Uterus (tissue), 4 donors: ENCODE results near the gene FMN1. TPM values are rescaled to one million over a fixed set of nuclear protein-coding genes. Genes with fewer than 3 reads are reported as not detected.

Source experiments
- DNase-seq, 2 donors: peaks; one replicate each; pipeline ENCODE4 v3.0.0-alpha.2; 2019 to 2020
- H3K27ac ChIP-seq, 2 donors: fragments of 200-600 bp; sonication (generic); 1 replicate in 1 of 2; 2 replicates in 1 of 2; pipeline ENCODE4 v1.5.1; 2016 to 2018
- H3K27me3 ChIP-seq, 2 donors: fragments of 200-600 bp; sonication (generic); one replicate each; pipeline ENCODE4 v1.5.1; 2018 to 2019; ENCODE audit warnings: control low read depth in 1 of 2
- H3K36me3 ChIP-seq, 2 donors: fragments of 200-600 bp; sonication (generic); one replicate each; pipeline ENCODE4 v1.5.1; 2019; ENCODE audit warnings: control low read depth in 1 of 2
- H3K4me1 ChIP-seq, 2 donors: fragments of 200-600 bp; sonication (generic); one replicate each; pipeline ENCODE4 v1.5.1; 2018 to 2019; ENCODE audit warnings: control low read depth in 1 of 2
- H3K4me3 ChIP-seq, 2 donors: fragments of 200-600 bp; sonication (generic); 1 replicate in 1 of 2; 2 replicates in 1 of 2; pipeline ENCODE4 v1.5.1; 2018 to 2019; ENCODE audit warnings: mild to moderate bottlenecking in 1 of 2
- H3K9me3 ChIP-seq, 2 donors: fragments of 200-600 bp; sonication (generic); one replicate each; pipeline ENCODE4 v1.5.1; 2019; ENCODE audit warnings: control low read depth in 1 of 2
- CTCF ChIP-seq, 4 experiments: fragments of 200-600 bp in 2 of 4; fragments of 450-650 bp in 2 of 4; sonication (generic) in 2 of 4; IDR thresholded peaks; one replicate each; pipeline ENCODE4 v1.5.1; 2016 to 2019; ENCODE audit warnings: antibody characterized with exemption in 4 of 4, mild to moderate bottlenecking in 2 of 4, moderate library complexity in 1 of 4
- POLR2A ChIP-seq, 2 donors: fragments of 450-650 bp; IDR thresholded peaks; one replicate each; pipeline ENCODE4 v1.6.1; 2016; ENCODE audit warnings: antibody characterized with exemption in 2 of 2, mild to moderate bottlenecking in 1 of 2, moderate library complexity in 1 of 2
- intact Hi-C: fragments of 100-400 bp; cut with DNase I; formaldehyde crosslinking; loops from one replicate; pipeline ENCODE4 v1.15.1; 2023; ENCODE audit warnings: low total_unique reads
- total RNA-seq, 4 donors: library from RNA; depleted of rRNA in 3 of 4; stranded (reverse); fragments of >200 nt in 3 of 4; gene quantifications; one replicate each; pipeline versions ENCODE4 v1.1.0 to v1.2.4, GENCODE V29; 2014 to 2023
- donor health status: DM: yes; HTN: yes; CAD: no.

FMN1 gene
- total RNA-seq, 4 donors from 2014 or later, result 1.3 to 9.3 (median 5.0) TPM

GRCh38 chr15:33179874-33180273, 14.6 kb downstream of the FMN1 start:
- Histone ChIP-seq H3K27me3 (no peaks in the 10 kb centered on the region), H3K27ac (no peak overlapping the region), H3K4me3 (no peak overlapping the region), H3K36me3 (no peaks in the 10 kb centered on the region), H3K9me3 (no peaks in the 10 kb centered on the region), H3K4me1 (no peaks in the 10 kb centered on the region)
- intact Hi-C loops, result no loop called here
- TF ChIP-seq POLR2A (IDR thresholded peaks at IDR 0.05) (no peak), CTCF (IDR thresholded peaks at IDR 0.05) (no peak)
- DNase-seq, result no peak

GRCh38 chr15:33171202-33171601, 23.3 kb downstream of the FMN1 start:
- Histone ChIP-seq H3K9me3 (no peaks in the 10 kb centered on the region), H3K4me3 (no peak overlapping the region), H3K36me3 (no peaks in the 10 kb centered on the region), H3K4me1 (no peaks in the 10 kb centered on the region), H3K27ac (no peak overlapping the region), H3K27me3 (no peaks in the 10 kb centered on the region)
- no peak for DNase-seq
- intact Hi-C loops, result no loop called here
- TF ChIP-seq CTCF (IDR thresholded peaks at IDR 0.05) (no peak), POLR2A (IDR thresholded peaks at IDR 0.05) (no peak)

- no peaks in the 10 kb centered on the region for H3K9me3 ChIP-seq
- no peaks in the 10 kb centered on the region for H3K27me3 ChIP-seq
- intact Hi-C loops, result no loop called here
- H3K4me1 ChIP-seq, result no peaks in the 10 kb centered on the region
- H3K4me3 ChIP-seq, result no peak overlapping the region
- no peak overlapping the region for H3K27ac ChIP-seq
- no peaks in the 10 kb centered on the region for H3K36me3 ChIP-seq
- TF ChIP-seq CTCF (IDR thresholded peaks at IDR 0.05) (no peak), POLR2A (IDR thresholded peaks at IDR 0.05) (no peak)
- DNase-seq, result no peak
These were observed 24.9 kb downstream of the FMN1 start for GRCh38 chr15:33169625-33170024.

- Histone ChIP-seq H3K4me3 (no peak overlapping the region), H3K9me3 (no peaks in the 10 kb centered on the region), H3K27ac (no peak overlapping the region), H3K36me3 (no peaks in the 10 kb centered on the region), H3K27me3 (no peaks in the 10 kb centered on the region), H3K4me1 (no peaks in the 10 kb centered on the region)
- TF ChIP-seq POLR2A (IDR thresholded peaks at IDR 0.05) (no peak), CTCF (IDR thresholded peaks at IDR 0.05) (no peak)
- DNase-seq, result no peak
- intact Hi-C loops, result no loop called here
These were observed 26.1 kb downstream of the FMN1 start for GRCh38 chr15:33168444-33168843.

GRCh38 chr15:33163816-33164215, 30.7 kb downstream of the FMN1 start:
- no peaks in the 10 kb centered on the region for H3K27me3 ChIP-seq
- DNase-seq, result no peak
- H3K4me1 ChIP-seq, result no peaks in the 10 kb centered on the region
- H3K4me3 ChIP-seq, result no peak overlapping the region
- no peak overlapping the region for H3K27ac ChIP-seq
- TF ChIP-seq CTCF (IDR thresholded peaks at IDR 0.05), result no peak
- TF ChIP-seq POLR2A (IDR thresholded peaks at IDR 0.05), result no peak
- H3K9me3 ChIP-seq, result no peaks in the 10 kb centered on the region
- intact Hi-C loops, result no loop called here
- H3K36me3 ChIP-seq, result no peaks in the 10 kb centered on the region
